ENCODE measurements around the gene ZNF287. TPM values are rescaled to one million over a fixed set of nuclear protein-coding genes. Genes with fewer than 3 reads are reported as not detected.
A peak's percentile ranks its signal among the peaks of the same experiment; 100 is the strongest.

ZNF287 gene
- total RNA-seq, 1 experiment from 2014 or later: 4.3 TPM

GRCh38 chr17:16519021-16519420 lies 50.0 kb downstream of the ZNF287 start:
- Histone ChIP-seq H3K27ac (no peak overlapping the region), H3K9me2 (ENCODE audit: insufficient read depth) (no peaks in the 10 kb centered on the region), H3K4me3 (no peak overlapping the region), H3K79me2 (ENCODE audit: low read depth) (no peaks in the 10 kb centered on the region), H3K4me1 (replicated peaks; ENCODE audit: insufficient read depth) (peaks cover 14% of the 10 kb centered on the region), H2AFZ (no peak overlapping the region), H3K27me3 (ENCODE audit: insufficient read depth, low read depth) (no peaks in the 10 kb centered on the region), H3K9me3 (ENCODE audit: insufficient read depth, low read depth) (no peaks in the 10 kb centered on the region), H4K20me1 (ENCODE audit: insufficient read depth) (no peaks in the 10 kb centered on the region), H3F3A (ENCODE audit: insufficient read depth, low read depth) (peaks cover 4% of the 10 kb centered on the region; the same call in 1 of the 2 replicates), H3K36me3 (ENCODE audit: low read depth) (no peaks in the 10 kb centered on the region), H3K4me2 (no peak overlapping the region)
- no TSS peak for BruUV-seq (replicated peaks)
- ChIA-PET CTCF (interaction anchor here (0.6 to 1.7 kb wide), 3 partner anchors 58 to 306 kb away, joined by 3 to 5 read pairs (median 3); no protein-coding TSS in a partner anchor), POLR2A (ENCODE audit: unreplicated experiment) (no interaction called here)
- intact Hi-C loops (cut with micrococcal nuclease; ENCODE audit: unreplicated experiment): no loop called here
- no peak for DNase-seq
- TF ChIP-seq CTCF (conservative IDR thresholded peaks at IDR 0.05): no peak
- TF ChIP-seq EZH2 (IDR thresholded peaks at IDR 0.05; ENCODE audit: low read depth): no peak

- no peak for DNase-seq
- no peak overlapping the region for H3K27ac ChIP-seq
- no peak overlapping the region for H3K4me3 ChIP-seq
- no peaks in the 10 kb centered on the region for H4K20me1 ChIP-seq (ENCODE audit: insufficient read depth)
- H3K9me2 ChIP-seq (ENCODE audit: insufficient read depth): no peaks in the 10 kb centered on the region
- intact Hi-C loops (cut with micrococcal nuclease; ENCODE audit: unreplicated experiment): no loop called here
- TF ChIP-seq EZH2 (IDR thresholded peaks at IDR 0.05; ENCODE audit: low read depth) (no peak), CTCF (conservative IDR thresholded peaks at IDR 0.05) (no peak)
- H3K4me2 ChIP-seq: no peak overlapping the region
- no peaks in the 10 kb centered on the region for H3K9me3 ChIP-seq (ENCODE audit: insufficient read depth, low read depth)
- BruUV-seq (replicated peaks): no TSS peak
- peaks cover 14% of the 10 kb centered on the region for H3K4me1 ChIP-seq (replicated peaks; ENCODE audit: insufficient read depth)
- POLR2A ChIA-PET (ENCODE audit: unreplicated experiment): no interaction called here
- CTCF ChIA-PET: no interaction called here
- no peaks in the 10 kb centered on the region for H3K36me3 ChIP-seq (ENCODE audit: low read depth)
- H3K27me3 ChIP-seq (ENCODE audit: insufficient read depth, low read depth): no peaks in the 10 kb centered on the region
- H3K79me2 ChIP-seq (ENCODE audit: low read depth): no peaks in the 10 kb centered on the region
- H2AFZ ChIP-seq: no peak overlapping the region
- peaks cover 4% of the 10 kb centered on the region; the same call in 1 of the 2 replicates for H3F3A ChIP-seq (ENCODE audit: insufficient read depth, low read depth)
These were observed 51.5 kb downstream of the ZNF287 start for GRCh38 chr17:16517477-16517876.

- no peak for TF ChIP-seq EZH2 (IDR thresholded peaks at IDR 0.05; ENCODE audit: low read depth)
- no peak for TF ChIP-seq CTCF (conservative IDR thresholded peaks at IDR 0.05)
- POLR2A ChIA-PET (ENCODE audit: unreplicated experiment): no interaction called here
- H3K27ac ChIP-seq: no peak overlapping the region
These were observed 52.4 kb downstream of the ZNF287 start for GRCh38 chr17:16516594-16517051.

More at GRCh38 chr17:16516594-16517051, 52.4 kb downstream of the ZNF287 start:
- peak in 1 of 2 experiments; percentile 44 for DNase-seq
- Histone ChIP-seq H3K4me1 (replicated peaks; ENCODE audit: insufficient read depth) (peaks cover 14% of the 10 kb centered on the region), H3K4me3 (no peak overlapping the region; the same call in 1 of the 2 replicates), H3K27me3 (ENCODE audit: insufficient read depth, low read depth) (no peaks in the 10 kb centered on the region), H3K4me2 (peak overlapping the region; percentile 68), H2AFZ (no peak overlapping the region), H4K20me1 (ENCODE audit: insufficient read depth) (no peaks in the 10 kb centered on the region), H3K79me2 (ENCODE audit: low read depth) (no peaks in the 10 kb centered on the region), H3K9me2 (ENCODE audit: insufficient read depth) (no peaks in the 10 kb centered on the region), H3F3A (ENCODE audit: insufficient read depth, low read depth) (peaks cover 4% of the 10 kb centered on the region; the same call in 1 of the 2 replicates), H3K36me3 (ENCODE audit: low read depth) (no peaks in the 10 kb centered on the region), H3K9me3 (ENCODE audit: insufficient read depth, low read depth) (no peaks in the 10 kb centered on the region)
- intact Hi-C loops (cut with micrococcal nuclease; ENCODE audit: unreplicated experiment): no loop called here
- CTCF ChIA-PET: interaction anchor here (0.7 kb wide), 2 partner anchors 153 to 572 kb away, joined by 3 to 4 read pairs; partner anchors contain the start of gene ADORA2B
- no TSS peak for BruUV-seq (replicated peaks)

All from PC-9 (cell line).